ENCODE measurements around the gene SELENOO. TPM values are rescaled to one million over a fixed set of nuclear protein-coding genes. Genes with fewer than 3 reads are reported as not detected.

SELENOO gene
- total RNA-seq, 1 experiment from 2014 or later, result 27.0 TPM

GRCh38 chr22:50203288-50203687 lies 2.5 kb downstream of the SELENOO start (continued):
- TF ChIP-seq ZNF138 (CRISPR knock-in tag; conservative IDR thresholded peaks at IDR 0.05) (no peak), NFE2L1 (CRISPR knock-in tag; IDR thresholded peaks at IDR 0.05) (no peak), E2F1 (CRISPR knock-in tag; IDR thresholded peaks at IDR 0.05) (no peak), JUN (CRISPR knock-in tag; IDR thresholded peaks at IDR 0.05) (no peak), AFF4 (CRISPR knock-in tag; IDR thresholded peaks at IDR 0.05; ENCODE audit: borderline replicate concordance) (no peak), ZNF512 (CRISPR knock-in tag; IDR thresholded peaks at IDR 0.05; ENCODE audit: borderline replicate concordance) (no peak), ZBTB43 (CRISPR knock-in tag; IDR thresholded peaks at IDR 0.05) (no peak)

- ATAC-seq, result no peak
- H3K36me3 Mint-ChIP-seq, result peaks cover 17% of the 10 kb centered on the region
- no peak for DNase-seq (ENCODE audit: low spot score)
- no peak overlapping the region; the same call in 1 of the 2 replicates for H3K27ac Mint-ChIP-seq
- ChIA-PET POLR2A (no interaction called here), CTCF (no interaction called here)
- H3K4me1 Mint-ChIP-seq, result peaks cover 9% of the 10 kb centered on the region
- H3K9me3 Mint-ChIP-seq, result peaks cover 4% of the 10 kb centered on the region; the same call in 1 of the 2 replicates
- no peaks in the 10 kb centered on the region for H3K27me3 Mint-ChIP-seq (ENCODE audit: low read depth)
- no peak overlapping the region for H3K4me3 Mint-ChIP-seq
- TF ChIP-seq E2F5 (CRISPR knock-in tag; IDR thresholded peaks at IDR 0.05) (no peak), RELA (CRISPR knock-in tag; IDR thresholded peaks at IDR 0.05; ENCODE audit: borderline replicate concordance) (no peak), ATF6 (CRISPR knock-in tag; IDR thresholded peaks at IDR 0.05) (no peak), TEAD1 (CRISPR knock-in tag; IDR thresholded peaks at IDR 0.05) (no peak), ZBTB21 (CRISPR knock-in tag; IDR thresholded peaks at IDR 0.05; ENCODE audit: borderline replicate concordance) (no peak), PREB (CRISPR knock-in tag; IDR thresholded peaks at IDR 0.05; ENCODE audit: borderline replicate concordance) (no peak), ZNF416 (CRISPR knock-in tag; IDR thresholded peaks at IDR 0.05) (no peak), SP1 (CRISPR knock-in tag; conservative IDR thresholded peaks at IDR 0.05) (no peak), EMX1 (CRISPR knock-in tag; IDR thresholded peaks at IDR 0.05) (no peak), ZSCAN18 (CRISPR knock-in tag; IDR thresholded peaks at IDR 0.05) (no peak), FOXP4 (CRISPR knock-in tag; IDR thresholded peaks at IDR 0.05) (no peak), SMAD4 (CRISPR knock-in tag; IDR thresholded peaks at IDR 0.05) (no peak), OVOL2 (CRISPR knock-in tag; IDR thresholded peaks at IDR 0.05; ENCODE audit: borderline replicate concordance) (no peak)
Measured at GRCh38 chr22:50204571-50204970, 3.8 kb downstream of the SELENOO start.

Measured in WTC11 (cell line).